Omental fat pad (tissue), 4 donors: ENCODE data around the gene QPCTL. TPM values are rescaled to one million over a fixed set of nuclear protein-coding genes. Genes with fewer than 3 reads are reported as not detected.
A peak's percentile ranks its signal among the peaks of the same experiment; 100 is the strongest.

Experiments used
- ATAC-seq: fragments of 150-250 bp; one replicate; pipeline ENCODE4 v1.9.1; 2016; ENCODE audit warnings: mild to moderate bottlenecking, moderate library complexity; ENCODE audit not compliant: low FRiP score
- DNase-seq: peaks from one replicate; pipeline ENCODE4 v3.0.0-alpha.2; 2019; ENCODE audit warnings: low spot score
- CTCF ChIP-seq, 3 donors: fragments of 450-650 bp; IDR thresholded peaks; one replicate each; pipeline ENCODE4 v1.5.1; 2016 to 2017; ENCODE audit warnings: antibody characterized with exemption in 3 of 3, mild to moderate bottlenecking in 3 of 3, moderate library complexity in 2 of 3
- total RNA-seq, 4 donors: library from RNA; depleted of rRNA; stranded (reverse); fragments of >200 nt; gene quantifications; one replicate each; pipeline ENCODE4 v1.1.0, GENCODE V29; 2016

Gene QPCTL
- total RNA-seq, 4 donors from 2014 or later = 2.7 to 5.8 (median 5.2) TPM

GRCh38 chr19:45691516-45692186 is 815 bp upstream of the QPCTL start, which contains the start of gene SNRPD2:
SNRPD2 (minus strand) TSS chr19:45691953; CDS start chr19:45691888, 65 bp downstream.
- no peak for TF ChIP-seq CTCF (IDR thresholded peaks at IDR 0.05)
- peak; percentile 85 for ATAC-seq
- peak; percentile 83 for DNase-seq

GRCh38 chr19:45693106-45693788 is 781 bp downstream of the QPCTL start:
- DNase-seq = peak; percentile 79
- TF ChIP-seq CTCF (IDR thresholded peaks at IDR 0.05) = peak in 1 of 3 donors; percentile 73
- ATAC-seq = no peak

GRCh38 chr19:45701676-45702075 is 9.2 kb downstream of the QPCTL start:
- no peak for TF ChIP-seq CTCF (IDR thresholded peaks at IDR 0.05)
- no peak for DNase-seq
- ATAC-seq = no peak

- no peak for TF ChIP-seq CTCF (IDR thresholded peaks at IDR 0.05)
- ATAC-seq (no peak), DNase-seq (no peak)
Observed at GRCh38 chr19:45705115-45705514, 12.6 kb downstream of the QPCTL start.

GRCh38 chr19:45705710-45706415 is 13.4 kb downstream of the QPCTL start:
- no peak for TF ChIP-seq CTCF (IDR thresholded peaks at IDR 0.05)
- no peak for ATAC-seq
- DNase-seq = no peak

GRCh38 chr19:45710356-45711130 is 18.1 kb downstream of the QPCTL start:
- DNase-seq (no peak), ATAC-seq (no peak)

More at GRCh38 chr19:45710356-45711130, 18.1 kb downstream of the QPCTL start:
- TF ChIP-seq CTCF (IDR thresholded peaks at IDR 0.05) = no peak
